ENCODE results near the gene EXOC6.

Gene EXOC6

DNA sequence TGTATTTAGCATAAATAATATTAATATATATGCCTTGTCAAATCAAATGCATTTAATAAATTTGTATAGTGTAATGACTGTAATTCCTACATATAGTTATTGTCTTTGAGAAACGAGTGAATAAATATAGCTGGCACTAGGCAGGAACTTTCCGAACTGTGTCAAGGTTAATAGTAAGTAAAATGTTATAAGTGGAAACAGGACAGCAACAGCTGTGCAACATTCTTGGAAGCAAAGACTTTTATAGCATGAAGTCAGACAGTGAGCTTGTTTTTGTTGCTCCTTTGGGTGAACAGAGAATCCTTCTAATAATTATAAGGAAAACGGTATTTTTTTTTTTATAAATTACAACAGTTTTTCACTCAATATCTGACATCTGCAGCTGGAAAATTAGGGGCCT, 14.0 kb upstream of the EXOC6 start:
- DNase-seq (ENCODE audit: low read depth) = no peak

DNA sequence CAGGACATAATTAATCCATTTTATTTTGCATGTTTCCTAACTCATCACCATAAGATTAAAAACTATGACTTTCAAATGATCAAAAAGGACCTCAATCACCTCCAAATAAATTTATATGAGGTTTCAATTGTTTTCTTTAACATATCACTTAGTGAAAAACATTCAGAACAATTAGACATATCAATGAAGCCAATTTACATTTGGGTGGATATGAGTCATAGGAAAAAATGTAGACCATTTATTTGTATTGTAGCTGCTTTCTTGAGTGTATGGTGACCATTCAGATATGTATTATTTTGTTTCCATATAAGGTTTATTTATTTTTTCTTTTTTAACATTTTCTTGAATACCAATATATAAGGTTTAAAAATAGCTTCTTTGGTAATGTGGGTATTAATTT, 13.3 kb upstream of the EXOC6 start:
- no peak for DNase-seq (ENCODE audit: low read depth)

DNA sequence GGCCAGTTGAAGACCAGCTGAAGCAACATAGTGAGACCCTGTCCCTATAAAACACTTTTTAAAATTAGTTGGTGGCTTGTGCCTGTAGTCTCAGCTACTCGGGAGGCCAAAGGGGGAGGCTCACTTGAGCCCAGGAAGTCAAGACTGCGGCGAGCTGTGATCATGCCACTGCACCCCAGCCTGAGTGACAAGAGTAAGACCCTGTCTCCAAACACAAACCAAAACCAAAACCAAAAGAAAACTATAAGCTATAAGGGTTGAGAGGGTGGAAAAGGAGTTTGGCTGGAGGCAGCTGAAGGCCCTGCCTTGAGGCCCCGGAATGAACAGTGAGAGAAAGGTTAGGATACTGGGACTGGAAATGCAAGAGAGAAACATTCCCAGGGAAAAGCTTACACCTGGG, 10.9 kb upstream of the EXOC6 start:
- DNase-seq (ENCODE audit: low read depth) = no peak

DNA sequence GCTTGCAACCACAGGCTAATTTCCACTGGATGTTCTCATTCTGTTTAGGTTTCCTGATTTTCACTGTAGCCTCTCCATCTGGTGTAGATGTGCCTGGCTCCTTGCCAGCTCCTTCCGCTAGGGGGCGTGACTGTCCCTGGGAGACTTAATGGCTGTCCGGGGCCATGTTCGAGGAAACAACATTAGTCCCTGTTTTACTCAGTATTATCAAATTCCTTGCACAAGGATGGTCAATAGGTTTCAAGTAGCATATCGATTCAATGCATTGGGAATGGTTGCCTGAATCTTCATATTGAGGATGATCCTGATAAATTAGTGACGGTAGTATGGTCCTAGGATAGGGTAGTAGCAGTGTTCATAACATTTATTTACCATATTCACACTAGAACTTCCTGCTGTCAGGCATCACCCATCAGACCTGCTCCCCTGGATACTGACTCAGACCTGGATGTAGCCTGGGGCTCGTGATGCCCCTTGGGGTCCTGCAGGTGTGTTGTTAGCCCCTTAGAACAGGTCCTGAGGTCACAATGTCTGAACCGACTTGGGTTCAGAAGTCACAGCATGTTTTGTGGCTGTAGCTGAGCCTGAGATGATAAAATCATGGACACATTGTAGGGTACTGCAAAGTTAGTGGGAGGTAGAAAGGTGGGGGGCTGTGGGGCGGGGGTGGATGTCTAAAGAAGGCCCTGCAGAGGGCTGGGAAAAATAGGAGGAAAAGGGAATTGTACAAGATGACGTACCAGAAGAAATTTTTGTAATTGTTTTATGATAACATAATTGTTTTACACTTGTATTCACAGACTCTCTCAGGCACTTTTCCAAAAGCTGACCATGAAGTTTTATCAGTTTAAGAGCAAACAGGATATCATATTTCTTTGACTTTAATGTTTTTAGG, 8.9 kb upstream of the EXOC6 start:
- no peak for DNase-seq (ENCODE audit: low read depth)

DNA sequence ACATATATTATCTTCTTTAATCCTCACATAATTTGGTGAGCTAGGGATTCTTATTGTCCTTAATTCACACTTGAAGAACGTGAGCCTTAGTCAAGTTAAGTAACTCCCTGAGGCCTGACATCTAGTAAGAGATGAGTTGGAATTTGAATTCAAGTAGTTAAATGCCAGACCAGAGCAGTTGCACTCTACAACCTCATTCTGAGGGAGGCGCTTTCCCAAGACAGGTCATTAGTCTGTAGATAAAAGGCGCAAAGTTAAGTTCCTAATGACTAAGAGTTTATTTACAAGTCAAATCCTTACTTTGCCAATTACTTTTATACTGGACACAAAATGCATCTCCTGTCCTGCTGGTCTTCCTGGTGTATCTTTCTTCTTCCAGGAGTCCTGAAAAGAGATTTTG, 3.6 kb upstream of the EXOC6 start:
- no peak for DNase-seq (ENCODE audit: low read depth)

DNA sequence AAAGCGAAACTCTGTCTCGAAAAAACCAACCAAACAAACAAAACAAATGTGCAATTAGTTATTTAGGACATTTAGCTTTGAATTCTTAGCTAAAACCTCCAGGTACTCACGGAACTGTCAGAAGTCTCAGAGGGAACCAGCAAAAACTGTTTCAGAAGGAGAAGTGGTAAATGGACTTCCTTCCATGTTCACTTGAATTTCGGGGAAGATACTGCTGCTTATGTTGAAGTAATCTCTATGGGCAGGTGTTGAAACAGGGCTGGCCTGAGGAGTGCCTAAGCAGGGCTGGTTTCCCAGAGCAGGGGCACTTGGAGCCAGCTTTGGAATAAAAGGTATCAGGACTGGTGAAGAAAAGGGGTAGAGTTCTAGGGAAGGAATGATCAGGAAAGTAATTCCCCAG, 2.4 kb upstream of the EXOC6 start:
- no peak for DNase-seq (ENCODE audit: low read depth)

DNA sequence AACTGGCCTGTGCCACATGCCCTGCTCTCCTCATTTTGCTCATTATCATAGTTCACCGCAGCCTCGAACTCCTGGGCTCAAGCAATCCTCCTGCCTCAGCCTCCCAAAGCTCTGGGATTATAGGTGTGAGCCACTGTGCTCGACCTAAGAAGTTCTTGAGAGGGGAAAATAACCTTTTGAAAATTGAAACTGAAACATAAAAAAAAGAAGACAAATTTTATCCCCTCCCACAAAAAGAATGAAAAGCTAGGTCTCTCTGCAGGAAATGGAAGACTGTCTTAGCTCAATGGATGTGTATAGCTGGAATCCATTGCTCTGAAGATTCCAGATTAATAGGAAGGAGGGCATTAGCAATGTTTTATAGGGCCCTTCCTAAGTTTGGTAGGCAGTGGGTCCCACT, 2.0 kb upstream of the EXOC6 start:
- DNase-seq (ENCODE audit: low read depth) = no peak

DNA sequence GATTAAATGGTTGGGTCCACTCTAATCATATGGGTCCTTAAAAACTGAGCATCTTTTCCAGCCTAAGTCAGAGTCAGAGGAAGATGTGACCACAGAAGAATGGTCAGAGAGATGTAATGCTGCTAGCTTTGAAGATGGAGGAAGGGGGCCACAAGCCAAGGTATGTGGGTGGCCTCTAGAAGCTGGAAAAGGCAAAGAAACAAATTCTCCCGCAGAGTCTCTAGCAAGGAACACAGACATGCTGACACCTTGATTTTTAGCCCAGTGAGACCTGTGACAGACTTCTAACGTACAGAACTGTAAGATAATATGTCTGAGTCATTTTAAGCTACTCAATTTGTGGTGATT, 1.5 kb upstream of the EXOC6 start:
- no peak for DNase-seq (ENCODE audit: low read depth)

DNA sequence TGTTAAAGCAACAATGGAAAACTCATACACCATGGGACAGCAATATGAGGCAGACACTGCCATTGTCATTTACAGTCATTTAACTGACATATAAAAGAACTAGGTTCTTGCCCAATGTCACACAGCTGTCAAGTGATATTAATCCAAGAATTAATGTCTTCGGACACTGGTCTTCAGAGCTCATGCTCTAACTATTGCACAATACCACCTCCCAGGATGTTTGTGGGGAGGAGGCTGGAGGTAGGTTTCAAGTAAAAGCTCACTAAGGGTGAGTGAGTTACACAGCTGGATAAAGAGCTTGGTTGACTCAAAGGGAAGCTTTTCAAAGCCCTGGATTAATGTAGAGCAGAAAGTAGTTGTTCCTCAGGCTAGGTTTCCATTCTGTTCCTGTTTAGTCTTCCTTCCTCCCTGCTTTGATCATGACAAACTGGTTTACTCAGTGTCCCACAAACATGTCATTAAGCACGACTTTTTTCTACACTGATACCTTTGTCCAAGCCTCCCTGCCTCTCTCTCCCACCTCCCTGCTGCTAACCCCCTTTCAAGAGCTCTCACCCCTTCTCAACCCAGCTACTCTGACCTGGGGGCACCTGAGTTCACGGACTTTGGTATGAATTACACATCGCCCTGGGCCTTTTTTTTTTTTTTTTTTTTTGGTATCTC, 987 bp upstream of the EXOC6 start:
- DNase-seq (ENCODE audit: low read depth) = no peak

DNA sequence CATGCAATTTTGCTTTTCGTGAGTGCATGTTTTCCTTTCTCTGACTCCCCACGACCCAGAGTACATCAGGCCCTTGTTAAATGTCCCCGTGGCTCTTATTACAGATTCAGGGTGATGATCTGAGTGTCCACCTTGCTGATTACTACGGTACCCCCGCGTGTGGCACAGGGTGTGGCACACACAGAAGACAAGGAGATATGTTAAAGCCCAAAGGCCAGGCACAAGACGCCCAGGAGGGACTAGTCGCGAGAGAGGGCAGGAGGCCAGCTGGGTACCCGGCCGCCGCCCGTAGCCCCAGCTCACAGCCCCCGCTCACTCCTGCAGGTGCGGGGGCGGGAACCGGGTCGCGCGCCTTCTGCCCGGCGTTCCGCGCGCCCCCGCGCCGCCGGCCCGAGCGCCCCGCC, 281 bp upstream of the EXOC6 start:
- no peak for DNase-seq (ENCODE audit: low read depth)

DNA sequence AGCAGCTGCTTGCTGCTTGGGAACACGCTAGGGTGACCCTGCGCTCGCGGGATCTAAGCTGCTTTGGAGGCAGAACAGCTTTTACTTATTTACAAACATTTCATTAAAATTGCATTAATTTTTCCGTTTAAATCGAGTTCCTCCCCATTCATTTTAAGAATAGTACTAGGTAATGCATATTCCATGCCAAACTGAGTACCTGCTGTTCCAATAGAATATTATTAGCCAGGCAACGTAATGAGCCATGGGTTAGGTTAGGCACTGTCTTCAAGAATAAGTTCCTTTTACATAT, 860 bp downstream of the EXOC6 start:
- DNase-seq (ENCODE audit: low read depth) = no peak

DNA sequence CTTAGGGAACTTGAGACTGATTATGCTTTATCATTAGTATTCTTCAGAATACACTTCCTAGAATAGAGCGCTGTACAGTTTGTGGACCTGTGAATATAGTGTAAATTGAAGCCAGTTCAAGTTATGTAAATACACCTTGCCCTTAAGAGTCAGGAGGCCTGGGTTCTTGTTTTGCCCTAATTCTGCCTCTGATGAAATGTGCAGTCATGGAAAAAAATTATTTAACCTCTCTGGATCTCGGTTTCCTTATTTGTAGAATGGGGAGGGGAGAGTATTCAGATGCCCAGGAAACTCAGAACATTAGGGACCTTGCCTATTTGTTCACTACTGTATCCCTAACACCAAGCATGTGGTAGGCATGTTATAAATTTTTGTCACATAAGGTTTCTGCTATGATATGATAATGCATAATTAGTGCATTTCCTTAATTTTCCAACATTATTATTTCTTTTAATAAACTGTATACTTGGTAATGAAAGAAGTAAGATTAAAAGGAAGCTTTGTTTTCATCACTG, 1.3 kb downstream of the EXOC6 start:
- no peak for DNase-seq (ENCODE audit: low read depth)

DNA sequence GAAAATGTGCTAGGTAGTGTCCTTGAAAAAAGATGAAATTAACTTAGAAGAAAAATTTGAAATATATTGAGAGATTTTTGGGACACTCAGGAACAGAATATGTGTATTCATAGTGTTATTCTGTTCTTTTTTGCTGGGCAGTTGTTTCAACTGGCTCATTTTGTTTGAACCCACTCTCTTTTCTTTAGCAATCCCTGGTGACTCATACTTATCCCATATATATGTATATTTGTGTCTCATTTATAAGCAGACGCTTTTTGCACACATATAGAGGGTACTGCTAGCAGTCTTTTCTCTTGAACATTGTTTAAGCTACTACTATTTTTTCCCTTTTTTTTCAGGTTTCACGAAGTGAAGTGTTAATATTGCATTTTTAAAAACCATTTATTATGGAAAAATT, 1.9 kb downstream of the EXOC6 start:
- no peak for DNase-seq (ENCODE audit: low read depth)

DNA sequence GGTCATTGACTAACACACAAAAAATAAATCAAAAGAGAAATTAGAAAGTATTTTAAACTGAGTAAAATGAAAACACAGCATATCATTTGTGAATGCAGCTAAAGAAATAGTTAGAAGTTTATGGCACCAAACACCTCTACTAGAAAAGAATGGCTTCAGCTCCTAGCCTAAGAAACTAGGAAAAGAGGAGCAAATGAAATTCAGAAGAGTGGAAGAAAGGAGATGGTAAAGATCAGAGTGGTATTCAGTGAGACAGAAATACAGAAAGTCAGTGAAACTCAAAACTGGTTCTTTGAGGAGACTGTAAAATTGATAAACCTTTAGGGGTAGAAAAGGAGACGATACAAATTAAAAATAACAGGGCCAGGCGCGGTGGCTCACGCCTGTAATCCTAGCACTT, 2.7 kb downstream of the EXOC6 start:
- DNase-seq (ENCODE audit: low read depth) = no peak

DNA sequence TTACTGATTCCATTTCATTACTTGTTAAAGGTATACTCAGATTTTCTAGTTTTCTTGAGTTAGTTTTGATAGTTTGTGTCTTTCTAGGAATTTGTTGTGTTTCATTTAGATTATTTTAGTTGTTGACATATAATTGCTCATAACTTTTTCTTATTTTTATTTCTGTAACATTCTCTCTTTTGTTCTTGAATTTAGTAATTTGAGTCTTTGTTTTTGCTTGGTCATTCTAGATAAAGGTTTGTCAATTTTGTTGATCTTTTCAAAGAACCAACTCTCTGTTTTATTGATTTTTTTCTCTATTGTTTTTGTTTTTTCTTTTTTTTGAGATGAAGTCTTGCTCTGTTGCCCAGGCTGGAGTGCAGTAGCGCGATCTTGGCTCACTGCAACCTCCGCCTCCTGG, 7.2 kb downstream of the EXOC6 start:
- no peak for DNase-seq (ENCODE audit: low read depth)

DNA sequence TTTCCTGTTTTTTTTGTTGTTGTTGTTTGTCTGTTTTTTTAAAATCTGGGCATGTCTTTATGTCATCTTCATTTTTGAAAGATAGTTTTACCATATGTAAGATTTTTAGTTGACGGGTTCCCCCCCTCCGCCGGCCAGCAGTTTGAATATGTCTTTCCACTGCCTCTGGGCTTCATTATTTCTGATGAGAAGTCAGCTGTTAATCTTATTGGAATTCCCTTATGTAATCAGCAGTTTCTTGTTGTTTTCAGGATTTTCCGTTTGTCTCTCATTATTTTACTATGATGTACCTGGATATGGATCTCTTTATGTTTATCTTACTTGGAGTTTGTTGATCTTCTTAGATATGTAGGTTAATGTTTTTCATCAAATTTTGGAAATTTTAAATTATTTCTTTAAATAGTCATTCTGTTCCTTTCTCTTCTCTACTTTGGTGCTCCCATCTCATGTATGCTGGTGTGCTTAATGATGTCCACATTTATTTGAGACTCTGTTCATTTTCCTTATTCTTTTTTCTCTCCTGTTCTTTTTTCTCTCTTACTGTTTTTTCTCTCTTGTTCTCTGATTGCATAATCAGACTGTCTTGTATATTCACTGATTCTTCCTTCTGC, 9.7 kb downstream of the EXOC6 start:
- no peak for DNase-seq (ENCODE audit: low read depth)

DNA sequence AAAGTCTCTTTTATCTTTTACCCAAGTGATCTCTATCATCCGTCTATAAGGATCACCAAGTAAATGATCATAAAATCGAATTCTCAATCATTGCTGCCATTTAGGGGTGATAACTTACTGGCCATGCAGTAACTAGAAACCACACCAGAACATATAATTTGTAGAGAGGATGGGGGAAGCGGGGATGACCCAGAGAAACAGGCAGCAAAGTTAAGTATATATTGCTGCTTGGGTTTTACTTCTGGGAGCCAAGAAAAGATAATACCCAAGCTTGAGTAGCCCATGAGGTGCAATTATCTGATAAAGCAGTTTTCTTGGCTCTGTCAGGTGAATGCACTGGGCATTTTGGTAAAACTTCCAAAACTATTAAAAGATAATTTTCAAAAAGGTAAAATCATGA, 18.9 kb downstream of the EXOC6 start:
- no peak for DNase-seq (ENCODE audit: low read depth)

DNA sequence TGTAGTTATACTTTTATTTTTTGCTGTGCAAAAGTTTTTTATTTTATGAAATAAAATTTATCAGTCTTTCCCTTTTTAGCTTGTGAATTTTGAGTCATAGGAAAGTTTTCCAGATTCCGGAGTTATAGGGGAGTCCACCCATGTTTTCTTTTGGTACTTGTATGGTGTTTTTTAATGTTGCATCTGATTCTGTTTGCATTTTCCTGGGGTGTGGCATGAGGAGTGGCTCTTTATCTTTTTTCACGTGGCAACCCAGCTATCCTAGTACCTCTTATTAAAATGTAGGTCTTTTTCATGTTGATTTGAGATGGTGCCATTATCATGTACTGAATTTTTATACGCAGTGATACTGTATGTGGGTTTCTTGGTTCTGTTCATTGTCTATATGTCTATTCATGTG, 19.7 kb downstream of the EXOC6 start:
- no peak for DNase-seq (ENCODE audit: low read depth)

DNA sequence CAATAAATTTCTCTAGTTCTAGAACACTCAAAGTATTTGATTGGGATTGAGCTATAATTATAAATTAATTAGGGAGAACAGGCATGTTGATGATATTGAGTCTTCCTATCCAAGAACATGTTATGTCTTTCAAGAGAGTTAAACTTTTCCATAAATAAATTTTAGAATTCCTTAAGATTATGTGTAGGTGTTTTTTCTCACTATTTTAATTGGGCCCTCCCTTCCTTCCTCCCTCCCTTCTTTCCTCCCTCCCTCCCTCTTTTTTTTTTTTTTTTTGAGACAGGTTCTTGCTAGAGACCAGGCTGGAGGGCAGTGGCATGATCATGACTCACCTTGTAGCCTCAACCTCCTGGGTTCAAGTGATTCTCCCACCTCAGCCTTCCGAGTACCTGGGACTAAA, 20.2 kb downstream of the EXOC6 start:
- DNase-seq (ENCODE audit: low read depth) = no peak

DNA sequence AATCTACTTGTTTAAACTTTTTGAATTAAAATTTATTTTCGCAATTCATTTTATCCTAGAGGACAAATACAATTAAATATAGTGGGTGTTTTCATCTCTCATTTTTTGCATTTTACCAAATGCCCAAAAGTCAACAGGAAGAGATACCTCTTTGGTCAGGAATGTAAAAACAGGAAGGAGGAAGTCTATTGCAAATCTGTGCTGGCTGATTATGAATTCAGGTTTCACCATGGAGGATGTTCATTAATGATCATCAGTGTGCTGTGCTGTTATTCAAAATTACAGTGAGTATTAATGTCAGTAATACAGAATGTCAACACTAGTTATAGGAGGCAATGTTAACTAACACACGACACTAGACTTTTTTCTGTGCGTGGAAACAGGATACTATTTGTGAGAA, 24.7 kb downstream of the EXOC6 start:
- DNase-seq (ENCODE audit: low read depth) = no peak

DNA sequence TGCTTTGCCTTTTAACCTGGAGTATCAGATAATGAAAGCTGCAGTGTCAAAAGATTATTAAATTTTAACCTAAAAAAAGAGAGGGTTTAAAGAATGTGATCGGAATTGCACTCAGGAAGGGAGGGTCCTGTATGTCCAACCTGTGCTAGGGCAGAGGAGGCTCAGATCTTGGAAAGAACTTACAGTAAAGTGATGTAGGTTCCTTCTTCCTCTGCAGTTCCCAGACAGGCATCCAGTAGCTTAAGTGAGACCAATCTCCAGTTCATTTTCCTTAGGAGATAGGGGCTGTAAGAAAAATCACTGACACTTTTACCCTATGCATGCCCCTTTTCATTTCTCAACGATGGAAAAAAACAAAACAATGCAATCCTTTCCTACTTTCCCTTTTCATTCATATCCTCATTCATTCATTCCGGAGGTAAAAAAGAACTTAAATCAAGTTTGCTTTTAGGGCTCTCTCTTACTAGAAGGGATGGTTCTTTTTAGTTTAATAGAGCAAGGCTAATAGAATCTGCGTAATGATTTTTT, 28.3 kb downstream of the EXOC6 start:
- no peak for DNase-seq (ENCODE audit: low read depth)

DNA sequence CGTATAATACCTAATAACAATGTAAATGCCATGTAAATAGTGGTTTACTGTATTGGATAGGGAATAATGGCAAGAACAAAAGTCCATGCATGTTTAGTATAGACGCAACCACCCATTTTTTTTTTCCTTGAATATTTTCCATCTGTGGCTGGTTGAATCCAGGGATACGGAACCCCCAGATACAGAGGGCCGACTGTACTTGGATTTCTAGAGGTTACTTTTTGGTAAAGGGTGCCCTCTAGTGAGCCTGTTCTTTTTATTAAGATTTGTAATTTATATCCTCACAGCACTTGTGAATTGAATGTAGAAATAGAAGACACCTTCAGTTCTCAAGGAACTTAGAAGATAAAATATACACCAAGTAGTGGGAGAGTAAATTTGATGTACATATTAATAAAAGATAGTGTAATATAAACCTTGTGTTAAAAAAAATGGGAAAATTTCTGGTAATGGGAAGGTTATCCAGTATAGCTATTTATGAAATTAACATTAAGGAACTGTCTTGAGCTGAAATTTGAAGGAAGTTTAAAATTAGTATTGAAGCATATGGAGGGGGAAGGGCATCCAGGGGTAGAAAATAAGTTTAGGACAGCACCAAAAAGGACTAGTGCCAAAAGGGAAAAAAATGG, 32.0 kb downstream of the EXOC6 start:
- DNase-seq (ENCODE audit: low read depth) = peak; percentile 14

DNA sequence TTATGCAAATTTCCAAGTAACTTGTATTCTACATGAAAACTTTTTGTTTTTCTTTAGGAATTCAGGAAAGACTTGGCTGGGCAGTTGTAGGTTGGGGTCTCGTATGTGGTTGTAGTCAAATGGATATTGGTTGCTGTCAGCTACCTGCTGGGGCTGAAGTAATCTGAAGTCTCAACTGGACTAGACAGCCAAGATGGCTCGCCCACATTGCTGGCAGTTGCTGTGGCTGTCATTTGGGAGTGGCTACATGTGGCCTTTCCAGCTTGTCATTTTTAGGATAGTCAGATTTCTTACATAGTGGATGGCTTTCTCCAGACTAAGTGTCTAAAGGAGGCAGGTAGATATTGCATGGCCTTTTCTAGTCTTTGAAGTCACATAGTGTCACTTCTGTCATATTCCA, 32.6 kb downstream of the EXOC6 start:
- DNase-seq (ENCODE audit: low read depth) = no peak
